T-helper 22 cell (primary cell): ENCODE measurements around the gene TAS2R16.
"Not testable (repeated sequence)": the region's sequence is repeated elsewhere in the genome, so short reads cannot be mapped to it uniquely, and the experiment has no call there.

Experiments
- DNase-seq: peaks from one replicate; pipeline ENCODE4 v3.0.0-alpha.2; 2020; ENCODE audit warnings: low read depth

TAS2R16 gene

DNA sequence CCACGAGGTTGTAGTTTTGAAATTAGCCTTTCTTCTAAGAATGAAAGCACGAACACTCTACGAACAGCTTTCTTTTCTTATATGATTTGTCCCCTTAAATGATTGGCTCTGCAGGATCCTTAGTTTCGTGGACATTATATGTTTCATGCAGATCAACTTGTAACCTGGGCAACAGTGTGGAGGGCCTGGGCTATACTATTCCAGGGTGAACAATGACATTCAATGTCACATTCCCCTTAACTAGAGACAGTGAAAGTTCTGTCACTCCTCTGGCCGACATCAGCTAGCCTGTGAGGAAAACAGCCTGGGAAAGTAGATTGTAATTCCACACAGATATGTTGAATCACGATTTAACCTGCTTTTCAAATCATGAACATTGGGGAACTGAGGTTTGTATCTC lies 23.4 kb downstream of the TAS2R16 start:
- DNase-seq = no peak

DNA sequence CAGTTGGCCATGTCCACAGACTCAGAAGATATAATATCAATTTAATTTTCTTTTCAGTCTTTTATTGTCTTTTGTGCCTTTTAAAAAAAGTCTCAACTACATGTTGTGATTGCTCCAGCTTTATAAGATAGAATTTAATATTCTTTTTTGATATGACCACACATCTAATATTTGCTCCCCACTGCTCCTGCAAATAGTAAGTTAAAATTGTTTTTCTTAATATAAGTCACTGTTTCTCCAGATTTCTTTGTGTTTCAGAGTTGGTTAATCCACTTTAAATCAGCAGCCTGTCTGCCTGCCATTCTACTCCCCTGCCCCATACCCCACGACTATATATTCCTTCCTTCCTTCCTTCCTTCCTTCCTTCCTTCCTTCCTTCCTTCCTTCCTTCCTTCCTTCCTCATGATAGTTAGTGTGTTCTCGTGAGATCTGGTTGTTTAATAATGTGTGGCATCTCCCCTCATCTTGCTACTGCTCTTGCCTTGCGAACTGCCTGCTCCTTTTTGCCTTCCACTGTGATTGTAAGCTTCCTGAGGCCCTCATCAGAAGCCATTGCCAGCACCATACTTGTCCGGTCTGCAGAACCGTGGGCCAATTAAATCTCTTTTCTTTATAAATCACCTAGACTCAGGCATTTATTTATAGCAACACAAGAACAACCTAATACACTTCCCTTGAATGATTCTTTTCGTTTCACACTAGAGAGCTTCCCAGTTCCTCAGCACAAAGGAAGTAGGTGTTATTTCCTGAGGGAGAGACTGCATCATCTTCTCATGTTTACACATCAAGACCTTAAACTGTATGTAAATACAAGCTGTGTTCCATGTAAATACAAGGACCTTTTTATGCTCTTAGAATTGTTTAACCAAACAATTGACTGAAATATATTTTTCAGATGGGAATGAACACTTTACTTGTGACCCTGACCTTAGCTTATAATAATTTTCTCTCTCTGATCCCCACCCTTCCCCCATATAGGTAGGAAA lies 24.5 kb downstream of the TAS2R16 start:
- DNase-seq = no peak

DNA sequence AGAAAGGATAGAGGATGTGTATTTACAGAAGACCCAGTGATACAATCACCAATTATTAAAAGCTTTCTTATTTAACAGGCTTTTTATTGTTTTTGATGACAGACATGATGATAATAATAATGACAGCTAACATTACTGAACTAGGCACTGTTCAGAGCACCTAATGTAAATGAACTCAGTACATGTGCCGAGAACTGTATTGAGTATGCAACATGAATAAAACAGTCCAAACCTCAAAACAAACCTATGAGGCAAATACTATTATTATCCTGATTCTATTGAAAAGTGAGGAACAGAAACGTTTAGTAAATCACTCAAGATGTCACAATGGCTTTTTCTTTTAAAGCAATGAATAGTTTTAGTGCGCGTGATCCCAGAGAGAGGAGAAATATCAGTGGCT lies 27.1 kb downstream of the TAS2R16 start:
- DNase-seq = no peak

DNA sequence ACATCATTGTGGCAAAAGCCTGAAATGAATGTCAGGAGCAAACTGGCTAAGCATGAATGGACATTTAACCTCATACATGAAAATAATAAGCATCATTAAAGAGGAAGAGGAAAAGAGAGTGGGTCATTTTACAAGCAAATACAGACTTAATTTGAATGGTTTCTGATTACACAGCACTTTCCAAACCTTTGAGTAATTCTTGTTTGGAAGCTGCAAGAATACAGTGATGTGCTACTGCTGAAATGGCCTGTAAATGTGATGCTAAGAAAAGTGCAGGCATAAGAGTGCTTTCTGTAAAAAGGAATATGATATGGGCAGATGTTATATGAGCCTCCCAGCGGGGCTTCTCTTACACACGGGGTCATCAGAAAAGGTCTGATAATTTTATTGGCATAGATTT lies 30.2 kb downstream of the TAS2R16 start:
- DNase-seq = no peak

DNA sequence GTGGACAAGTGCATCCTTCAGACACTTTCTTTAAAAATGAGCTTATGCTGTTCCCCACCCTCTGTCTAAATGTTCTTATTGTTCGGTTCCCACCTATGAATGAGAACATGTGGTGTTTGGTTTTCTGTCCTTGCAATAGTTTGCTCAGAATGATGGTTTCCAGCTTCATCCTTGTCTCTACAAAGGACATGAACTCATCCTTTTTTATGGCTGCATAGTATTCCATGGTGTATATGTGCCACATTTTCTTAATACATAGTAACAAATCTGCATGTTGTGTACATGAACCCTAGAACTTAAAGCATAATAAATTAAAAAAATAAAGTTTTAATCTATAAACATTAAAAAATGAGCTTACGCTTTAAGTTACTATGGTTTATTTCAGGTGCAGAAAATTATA lies 41.8 kb downstream of the TAS2R16 start:
- not testable (repeated sequence) for DNase-seq

DNA sequence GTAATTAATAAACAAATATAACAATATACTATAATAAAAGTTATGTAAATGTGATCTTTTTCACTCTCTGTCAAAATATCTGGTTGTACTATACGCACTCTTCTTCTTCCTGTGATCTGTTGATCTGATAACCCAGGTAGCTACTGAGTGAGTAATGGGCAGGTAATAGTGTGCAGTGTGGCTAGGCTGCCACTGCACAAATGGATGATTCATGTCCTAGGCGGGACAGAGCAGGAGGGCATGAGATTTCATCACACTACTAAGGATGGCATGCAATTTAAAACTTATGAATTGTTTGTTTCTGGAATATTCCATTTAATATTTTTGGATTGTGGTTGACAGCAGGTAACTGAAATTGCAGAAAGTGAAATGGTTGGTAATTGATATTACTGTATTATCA lies 44.5 kb downstream of the TAS2R16 start:
- DNase-seq = no peak

DNA sequence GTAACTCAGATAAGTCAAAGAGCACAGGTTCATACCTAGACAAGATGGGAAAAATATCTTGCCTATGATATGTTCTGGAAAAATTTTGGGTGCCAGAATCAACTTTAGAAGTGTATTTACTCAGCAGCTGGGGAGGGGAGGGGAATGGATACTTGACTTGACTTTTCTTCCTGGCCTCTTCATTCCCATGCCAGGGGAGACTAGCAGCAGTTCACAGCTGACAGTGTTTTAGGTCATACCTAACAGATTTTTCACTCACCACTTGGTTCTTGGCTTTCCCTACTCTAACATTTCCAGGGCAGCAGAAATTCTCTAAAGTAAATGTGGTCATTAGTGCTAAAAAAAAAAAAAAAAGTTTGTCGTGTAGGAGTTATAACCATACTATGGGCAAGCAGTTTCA lies 46.3 kb downstream of the TAS2R16 start:
- no peak for DNase-seq
